ENCODE data around the gene SPATA13.

Gene SPATA13

DNA sequence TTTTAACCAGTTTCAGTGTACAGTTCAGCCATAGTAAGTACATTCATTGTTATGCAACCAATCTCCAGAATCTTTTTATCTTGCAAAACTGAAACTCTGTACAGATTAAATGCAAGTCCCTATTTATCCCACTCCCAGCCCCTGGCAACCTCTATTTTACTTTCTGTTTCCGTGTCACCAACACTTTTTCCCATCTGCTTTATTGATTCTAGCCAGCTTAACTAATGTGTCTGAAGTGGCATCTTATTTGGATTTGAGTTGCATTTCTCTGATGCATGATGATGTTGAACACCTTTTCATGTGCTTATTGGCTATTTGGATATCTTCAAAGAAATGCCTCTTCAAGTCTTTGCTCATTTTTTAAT lies 18.9 kb downstream of the SPATA13 start:
- no peak overlapping the region for H3K4me3 ChIP-seq (ENCODE audit: low read depth, low read length)
- TF ChIP-seq, protein P1, sequence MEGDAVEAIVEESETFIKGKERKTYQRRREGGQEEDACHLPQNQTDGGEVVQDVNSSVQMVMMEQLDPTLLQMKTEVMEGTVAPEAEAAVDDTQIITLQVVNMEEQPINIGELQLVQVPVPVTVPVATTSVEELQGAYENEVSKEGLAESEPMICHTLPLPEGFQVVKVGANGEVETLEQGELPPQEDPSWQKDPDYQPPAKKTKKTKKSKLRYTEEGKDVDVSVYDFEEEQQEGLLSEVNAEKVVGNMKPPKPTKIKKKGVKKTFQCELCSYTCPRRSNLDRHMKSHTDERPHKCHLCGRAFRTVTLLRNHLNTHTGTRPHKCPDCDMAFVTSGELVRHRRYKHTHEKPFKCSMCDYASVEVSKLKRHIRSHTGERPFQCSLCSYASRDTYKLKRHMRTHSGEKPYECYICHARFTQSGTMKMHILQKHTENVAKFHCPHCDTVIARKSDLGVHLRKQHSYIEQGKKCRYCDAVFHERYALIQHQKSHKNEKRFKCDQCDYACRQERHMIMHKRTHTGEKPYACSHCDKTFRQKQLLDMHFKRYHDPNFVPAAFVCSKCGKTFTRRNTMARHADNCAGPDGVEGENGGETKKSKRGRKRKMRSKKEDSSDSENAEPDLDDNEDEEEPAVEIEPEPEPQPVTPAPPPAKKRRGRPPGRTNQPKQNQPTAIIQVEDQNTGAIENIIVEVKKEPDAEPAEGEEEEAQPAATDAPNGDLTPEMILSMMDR (IDR thresholded peaks at IDR 0.05; ENCODE audit: low read depth, low read length): no peak

DNA sequence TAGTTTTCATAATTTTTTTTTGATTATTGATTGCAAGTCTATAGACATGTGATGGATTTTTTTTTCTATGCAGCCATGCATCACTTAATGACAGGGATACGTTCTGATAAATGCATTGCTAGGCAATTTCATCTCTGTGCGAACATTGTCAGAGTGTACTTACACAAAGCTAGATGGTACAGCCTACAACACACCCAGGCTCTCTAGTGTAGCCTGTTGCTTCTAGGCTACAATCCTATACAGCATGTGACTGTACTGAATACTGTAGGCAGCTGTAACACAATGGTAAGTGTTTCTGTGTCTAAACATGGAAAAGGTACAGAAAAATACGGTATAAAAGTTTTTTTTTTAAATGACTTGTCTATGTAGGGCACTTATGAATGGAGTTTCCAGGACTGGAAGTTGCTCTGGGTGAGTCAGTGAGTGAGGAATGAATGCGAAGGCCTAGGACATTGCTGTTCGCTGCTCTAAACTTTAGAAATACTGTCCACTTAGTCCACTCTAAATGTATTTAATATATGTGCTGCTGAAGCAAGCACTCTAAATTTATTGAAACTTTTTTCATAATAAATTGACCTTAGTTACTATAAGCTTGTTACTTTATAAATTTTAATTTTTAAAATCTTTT lies 20.3 kb downstream of the SPATA13 start:
- TF ChIP-seq, protein P1 (IDR thresholded peaks at IDR 0.05; ENCODE audit: low read depth, low read length): no peak
- no peak overlapping the region for H3K4me3 ChIP-seq (ENCODE audit: low read depth, low read length)

DNA sequence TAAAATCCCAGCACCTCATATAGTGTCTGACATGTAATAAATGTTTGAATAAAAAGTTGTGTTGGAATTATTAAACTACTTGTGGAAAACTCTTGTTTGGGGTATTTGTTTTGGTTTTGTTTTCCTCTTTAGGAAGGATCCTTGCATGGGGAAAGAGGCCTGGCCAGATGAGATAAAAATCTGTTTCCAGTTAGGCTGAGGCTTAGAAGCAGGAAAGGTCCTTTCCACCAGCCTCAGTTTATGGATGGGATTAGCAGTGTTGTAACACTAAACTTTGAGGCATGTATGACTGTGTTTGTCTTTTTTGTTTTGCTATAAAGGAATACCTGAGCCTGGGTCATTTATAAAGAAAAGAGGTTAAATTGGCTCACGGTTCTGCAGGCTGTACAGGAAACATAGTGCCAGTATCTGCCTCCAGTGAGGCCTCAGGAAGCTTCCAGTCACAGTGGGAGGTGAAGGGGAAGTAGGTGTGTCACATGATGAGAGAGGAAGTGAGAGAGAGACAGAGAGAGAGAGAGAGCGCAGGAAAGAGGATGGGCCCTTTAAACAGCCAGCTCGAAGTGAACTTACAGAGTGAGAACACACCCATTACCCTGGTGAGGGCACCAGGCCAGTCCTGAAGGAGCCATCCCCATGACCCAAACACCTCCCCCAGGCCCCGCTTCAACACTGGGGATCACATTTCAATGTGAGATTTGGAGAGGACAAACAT lies 21.6 kb downstream of the SPATA13 start:
- TF ChIP-seq, protein P1 (IDR thresholded peaks at IDR 0.05; ENCODE audit: low read depth, low read length): no peak

DNA sequence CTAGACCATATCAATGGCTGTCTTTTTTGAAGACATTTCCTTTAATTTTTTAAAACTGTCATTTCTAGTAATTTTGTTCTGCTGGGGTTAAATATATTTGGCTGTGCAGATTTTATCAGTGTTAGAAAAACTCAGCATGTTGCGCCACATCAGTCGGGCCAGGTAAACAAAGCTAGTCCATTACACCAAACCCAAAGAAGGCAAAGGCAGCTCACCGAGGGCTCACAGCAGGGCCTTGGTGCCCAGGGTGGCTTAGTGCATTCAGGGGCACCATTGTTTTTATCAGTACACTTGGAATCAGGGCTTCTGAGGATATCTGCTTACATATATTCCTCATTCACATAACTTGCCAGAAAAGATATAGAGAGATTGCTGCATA lies 22.2 kb downstream of the SPATA13 start:
- H3K4me3 ChIP-seq (ENCODE audit: low read depth, low read length): no peak overlapping the region
- TF ChIP-seq, protein P1 (IDR thresholded peaks at IDR 0.05; ENCODE audit: low read depth, low read length): no peak

More for the DNA sequence above, 21.6 kb downstream of the SPATA13 start:
- no peak overlapping the region for H3K4me3 ChIP-seq (ENCODE audit: low read depth, low read length)

DNA sequence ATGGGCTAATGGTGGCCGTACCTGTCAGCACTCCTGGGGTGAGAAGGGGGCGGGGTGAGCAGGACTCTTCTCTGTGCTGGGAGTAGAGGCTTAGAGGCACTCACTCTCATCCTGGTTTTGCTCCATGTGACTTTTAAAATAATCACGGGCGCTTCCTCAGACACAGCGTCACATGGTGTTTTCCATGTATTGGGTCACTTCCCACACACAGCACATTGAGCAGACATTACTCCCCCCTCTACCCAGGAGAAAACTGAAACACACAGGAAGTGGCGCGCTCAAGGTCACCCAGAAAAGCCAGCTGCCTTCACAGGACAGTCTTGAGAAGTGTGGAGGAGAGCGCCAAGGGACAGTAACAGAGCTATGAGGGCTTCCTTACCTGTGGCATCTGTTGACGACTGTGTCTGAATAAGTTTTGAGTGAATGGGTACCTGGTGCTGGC lies 23.2 kb downstream of the SPATA13 start:
- TF ChIP-seq, protein P1 (IDR thresholded peaks at IDR 0.05; ENCODE audit: low read depth, low read length): no peak
- no peak overlapping the region for H3K4me3 ChIP-seq (ENCODE audit: low read depth, low read length)

DNA sequence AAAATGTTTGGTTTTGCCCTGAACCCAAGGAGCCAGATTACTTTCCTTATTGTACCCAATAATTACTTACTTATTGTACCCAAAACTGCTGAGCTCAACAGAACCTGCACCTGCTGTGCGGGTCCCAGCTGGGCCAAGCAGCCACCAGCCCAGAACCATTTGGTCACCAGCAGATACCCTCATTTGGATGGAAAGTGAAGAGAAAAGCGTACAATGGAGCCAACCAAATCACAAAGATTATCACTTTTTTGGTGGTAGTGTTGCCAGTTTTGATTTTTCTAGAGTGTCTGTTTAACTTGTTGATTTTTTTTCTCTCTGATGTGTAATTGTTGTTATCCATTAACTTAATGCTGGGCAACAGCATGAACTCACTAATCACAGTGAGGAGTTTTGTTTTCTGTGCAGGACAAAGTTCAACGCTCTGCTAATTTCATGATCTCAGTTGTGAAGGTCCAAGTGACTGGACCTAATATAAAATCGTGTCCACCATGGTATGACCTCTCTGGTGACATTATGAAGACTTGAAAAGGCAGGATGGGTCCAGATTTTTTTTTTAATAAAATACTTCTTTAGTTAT lies 23.8 kb downstream of the SPATA13 start:
- no peak overlapping the region for H3K4me3 ChIP-seq (ENCODE audit: low read depth, low read length)
- TF ChIP-seq, protein P1 (IDR thresholded peaks at IDR 0.05; ENCODE audit: low read depth, low read length): no peak

DNA sequence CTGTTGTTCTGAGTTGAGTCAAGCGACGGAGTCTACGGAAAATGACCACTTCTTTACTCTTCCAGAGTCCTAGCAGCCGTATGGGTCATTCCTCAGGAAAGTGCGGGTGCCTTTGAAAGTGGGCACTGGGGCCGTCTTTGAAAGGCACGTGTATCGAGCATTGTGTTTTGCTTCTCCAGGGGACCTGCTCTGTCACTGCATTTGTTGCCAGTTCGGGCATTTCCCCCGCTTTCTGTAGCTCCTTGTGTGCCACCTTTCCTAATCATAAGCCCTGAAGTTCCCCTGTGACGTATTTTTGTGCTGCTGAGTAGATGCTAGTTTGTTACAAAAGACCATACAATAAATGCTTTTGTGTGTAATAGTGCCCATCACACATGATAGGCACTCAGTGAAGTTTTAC lies 24.4 kb downstream of the SPATA13 start:
- H3K4me3 ChIP-seq (ENCODE audit: low read depth, low read length): no peak overlapping the region
- TF ChIP-seq, protein P1 (IDR thresholded peaks at IDR 0.05; ENCODE audit: low read depth, low read length): no peak
